Osteocyte (in vitro differentiated cells): ENCODE results near the gene LAMA5. TPM values are rescaled to one million over a fixed set of nuclear protein-coding genes. Genes with fewer than 3 reads are reported as not detected.

Experiments used
- DNase-seq: peaks from one replicate; pipeline ENCODE4 v3.0.0; 2021; ENCODE audit warnings: mixed read lengths; ENCODE audit not compliant: unreplicated experiment; ENCODE audit errors: extremely low spot score
- H3K27ac Mint-ChIP-seq: one replicate; pipeline ENCODE4 v1.8.0; 2021; ENCODE audit warnings: mild to moderate bottlenecking, mixed read lengths; ENCODE audit not compliant: unreplicated experiment
- H3K27me3 Mint-ChIP-seq: one replicate; pipeline ENCODE4 v1.8.0; 2021; ENCODE audit warnings: mixed read lengths; ENCODE audit not compliant: unreplicated experiment
- H3K36me3 Mint-ChIP-seq: one replicate; pipeline ENCODE4 v1.8.0; 2021; ENCODE audit warnings: mixed read lengths; ENCODE audit not compliant: unreplicated experiment
- H3K4me1 Mint-ChIP-seq: one replicate; pipeline ENCODE4 v1.8.0; 2021; ENCODE audit warnings: mixed read lengths; ENCODE audit not compliant: unreplicated experiment
- H3K4me3 Mint-ChIP-seq: one replicate; pipeline ENCODE4 v1.8.0; 2021; ENCODE audit warnings: mild to moderate bottlenecking, moderate library complexity, mixed read lengths; ENCODE audit not compliant: unreplicated experiment
- H3K9me3 Mint-ChIP-seq: one replicate; pipeline ENCODE4 v1.8.0; 2021; ENCODE audit warnings: mixed read lengths; ENCODE audit not compliant: unreplicated experiment
- total RNA-seq: library from RNA; stranded (reverse); gene quantifications from 2 replicates; pipeline ENCODE4 v1.2.1, GENCODE V29; 2021
- TF ChIP-seq, protein P1 (sequence below): fragments of 200-600 bp; sonication (generic); IDR thresholded peaks from 2 replicates; pipeline ENCODE4 v1.5.0; 2021; ENCODE audit warnings: antibody characterized with exemption, mild to moderate bottlenecking, moderate library complexity

The LAMA5 gene
- total RNA-seq, 1 donor from 2014 or later: 201 TPM

DNA sequence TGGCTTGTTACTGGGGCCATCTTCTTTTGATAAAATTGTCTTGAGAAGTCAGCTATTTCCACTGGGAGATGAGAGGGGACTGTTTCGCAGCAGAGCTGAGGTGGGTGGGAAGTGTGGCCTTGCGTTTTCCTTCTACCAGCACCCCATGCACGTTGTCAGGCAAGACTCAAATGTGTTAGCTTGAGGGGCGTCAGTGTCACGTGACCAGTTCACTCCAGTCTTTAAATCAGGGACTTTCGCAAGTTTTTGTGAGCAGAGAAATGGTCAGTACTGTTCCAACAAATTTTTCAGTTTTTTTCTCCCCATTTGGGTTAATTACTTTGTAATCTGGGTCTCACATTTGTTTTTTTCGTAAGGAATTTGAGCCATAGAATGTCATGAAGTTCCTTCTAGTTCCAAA is 85.0 kb downstream of the LAMA5 start:
- Mint-ChIP-seq H3K27ac (no peak overlapping the region), H3K27me3 (no peaks in the 10 kb centered on the region), H3K36me3 (peaks cover 26% of the 10 kb centered on the region), H3K9me3 (no peaks in the 10 kb centered on the region), H3K4me3 (no peak overlapping the region), H3K4me1 (no peaks in the 10 kb centered on the region)
- DNase-seq: no peak
- TF ChIP-seq, protein P1, sequence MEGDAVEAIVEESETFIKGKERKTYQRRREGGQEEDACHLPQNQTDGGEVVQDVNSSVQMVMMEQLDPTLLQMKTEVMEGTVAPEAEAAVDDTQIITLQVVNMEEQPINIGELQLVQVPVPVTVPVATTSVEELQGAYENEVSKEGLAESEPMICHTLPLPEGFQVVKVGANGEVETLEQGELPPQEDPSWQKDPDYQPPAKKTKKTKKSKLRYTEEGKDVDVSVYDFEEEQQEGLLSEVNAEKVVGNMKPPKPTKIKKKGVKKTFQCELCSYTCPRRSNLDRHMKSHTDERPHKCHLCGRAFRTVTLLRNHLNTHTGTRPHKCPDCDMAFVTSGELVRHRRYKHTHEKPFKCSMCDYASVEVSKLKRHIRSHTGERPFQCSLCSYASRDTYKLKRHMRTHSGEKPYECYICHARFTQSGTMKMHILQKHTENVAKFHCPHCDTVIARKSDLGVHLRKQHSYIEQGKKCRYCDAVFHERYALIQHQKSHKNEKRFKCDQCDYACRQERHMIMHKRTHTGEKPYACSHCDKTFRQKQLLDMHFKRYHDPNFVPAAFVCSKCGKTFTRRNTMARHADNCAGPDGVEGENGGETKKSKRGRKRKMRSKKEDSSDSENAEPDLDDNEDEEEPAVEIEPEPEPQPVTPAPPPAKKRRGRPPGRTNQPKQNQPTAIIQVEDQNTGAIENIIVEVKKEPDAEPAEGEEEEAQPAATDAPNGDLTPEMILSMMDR: no peak

DNA sequence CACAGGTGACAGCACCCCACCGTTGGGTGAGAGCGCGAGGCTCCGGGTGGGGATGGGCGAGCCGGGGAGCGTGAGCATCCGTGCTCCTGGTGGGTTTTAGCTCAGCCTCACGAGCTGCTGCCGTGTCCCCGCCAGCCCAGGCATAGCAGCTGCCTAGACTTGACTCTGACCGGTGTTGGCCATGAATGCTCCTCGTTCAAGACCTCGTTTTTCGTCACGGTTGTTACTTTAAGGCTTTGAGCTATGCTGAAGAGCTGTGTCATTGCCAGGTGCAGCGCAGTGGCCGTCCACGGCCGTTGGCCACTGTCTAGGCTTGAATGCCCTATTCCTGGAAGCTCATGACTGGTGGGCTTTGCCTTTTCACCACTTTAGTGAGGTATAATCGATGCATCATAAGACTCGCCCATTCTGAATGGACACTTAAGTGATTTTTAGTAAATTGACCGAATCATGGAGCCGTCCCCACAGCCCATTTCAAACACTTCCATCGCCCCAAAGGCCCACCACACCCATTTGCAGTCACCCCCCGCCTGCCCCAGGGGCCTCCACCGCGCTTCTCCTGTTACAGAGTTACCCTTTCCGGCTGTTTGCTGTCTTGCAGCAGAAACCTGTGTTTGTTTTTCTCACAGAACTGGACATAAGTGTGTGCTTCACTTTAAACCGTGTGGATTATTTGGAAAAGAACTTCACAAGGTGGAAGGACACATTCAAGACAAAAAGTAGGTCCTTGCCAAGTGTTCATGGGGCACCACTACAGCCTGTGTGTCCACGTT is 85.8 kb downstream of the LAMA5 start:
- H3K27ac Mint-ChIP-seq: no peak overlapping the region
- TF ChIP-seq, protein P1: no peak
- no peaks in the 10 kb centered on the region for H3K27me3 Mint-ChIP-seq
- no peaks in the 10 kb centered on the region for H3K4me1 Mint-ChIP-seq
- no peak overlapping the region for H3K4me3 Mint-ChIP-seq
- DNase-seq: no peak
- no peaks in the 10 kb centered on the region for H3K9me3 Mint-ChIP-seq
- H3K36me3 Mint-ChIP-seq: peaks cover 23% of the 10 kb centered on the region

DNA sequence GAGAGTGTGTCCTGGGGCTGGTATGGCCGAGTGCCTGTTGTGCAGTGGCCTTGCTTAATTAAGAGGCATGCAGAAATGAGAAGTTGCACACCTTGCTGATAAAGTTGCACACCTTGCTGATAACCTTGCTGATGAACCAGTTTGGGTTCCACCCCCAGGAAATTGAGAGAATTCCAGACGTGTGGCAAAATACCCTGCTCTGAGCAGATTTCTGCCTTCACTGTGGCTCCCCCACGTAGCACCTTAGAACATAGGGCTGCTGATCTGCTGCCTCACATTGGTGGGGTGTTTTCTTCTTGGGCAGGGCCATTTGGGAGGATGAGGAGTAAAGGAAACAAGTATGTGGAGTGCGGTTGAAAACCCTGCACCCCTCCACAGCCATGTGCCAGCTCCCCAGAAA is 86.8 kb downstream of the LAMA5 start:
- Mint-ChIP-seq H3K27ac (no peak overlapping the region), H3K9me3 (no peaks in the 10 kb centered on the region), H3K4me3 (no peak overlapping the region), H3K36me3 (peaks cover 27% of the 10 kb centered on the region), H3K4me1 (no peaks in the 10 kb centered on the region), H3K27me3 (no peaks in the 10 kb centered on the region)
- TF ChIP-seq, protein P1: no peak
- DNase-seq: no peak

DNA sequence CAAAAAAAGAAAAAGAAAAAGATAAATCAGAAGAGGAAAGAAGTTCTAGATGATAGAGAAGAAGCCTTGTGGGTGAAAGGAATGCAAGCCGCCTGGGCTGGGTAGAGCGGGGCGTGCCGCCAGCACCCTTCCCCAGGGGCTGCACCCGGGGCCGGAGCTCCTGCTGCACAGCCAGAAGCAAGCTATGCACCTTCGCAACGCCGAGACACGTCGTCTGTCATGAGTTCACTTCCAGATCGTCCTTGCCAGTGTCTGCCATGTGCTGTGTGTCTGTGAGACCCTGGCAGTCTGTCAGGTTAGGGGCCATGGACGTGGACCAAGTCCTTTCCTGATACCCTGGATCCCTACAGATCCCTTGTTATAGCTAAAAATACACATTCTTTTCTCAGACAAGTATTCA is 89.9 kb downstream of the LAMA5 start:
- Mint-ChIP-seq H3K36me3 (peaks cover 34% of the 10 kb centered on the region), H3K4me1 (no peaks in the 10 kb centered on the region), H3K4me3 (no peak overlapping the region), H3K9me3 (no peaks in the 10 kb centered on the region), H3K27ac (no peak overlapping the region), H3K27me3 (no peaks in the 10 kb centered on the region)
- TF ChIP-seq, protein P1: no peak
- no peak for DNase-seq

DNA sequence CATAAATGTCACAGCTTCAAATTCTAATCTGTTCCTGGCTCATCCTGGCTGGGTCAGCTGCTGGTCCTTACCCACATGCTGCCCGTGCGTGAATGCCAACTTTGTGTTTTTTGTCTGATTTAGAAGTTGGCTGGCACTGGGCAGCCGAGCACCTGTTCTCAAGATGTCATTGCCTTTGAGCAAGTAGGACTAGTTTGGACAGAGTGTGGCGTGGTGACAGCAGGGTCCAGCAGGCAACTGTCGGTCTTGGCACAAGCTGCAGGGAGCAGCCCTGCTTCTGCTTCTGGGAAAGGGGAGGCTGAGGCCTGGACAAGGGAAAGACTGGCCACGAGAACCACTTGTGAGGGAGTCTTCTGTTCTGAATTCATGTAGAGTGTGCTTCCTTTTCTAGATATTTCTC is 90.7 kb downstream of the LAMA5 start:
- H3K4me3 Mint-ChIP-seq: no peak overlapping the region
- H3K27me3 Mint-ChIP-seq: no peaks in the 10 kb centered on the region
- no peak for DNase-seq
- H3K36me3 Mint-ChIP-seq: peaks cover 30% of the 10 kb centered on the region
- TF ChIP-seq, protein P1: no peak
- no peak overlapping the region for H3K27ac Mint-ChIP-seq
- H3K4me1 Mint-ChIP-seq: no peaks in the 10 kb centered on the region
- H3K9me3 Mint-ChIP-seq: no peaks in the 10 kb centered on the region
